K562 (cell line): Measurements from ENCODE around the gene LDB2. TPM values are rescaled to one million over a fixed set of nuclear protein-coding genes. Genes with fewer than 3 reads are reported as not detected.

Experiments
- ATAC-seq: fragments of 200-7000 bp; cut with Tn5 transposase; 3 replicates; pipeline ENCODE4 v1.9.1; 2020; ENCODE audit warnings: moderate library complexity
- BruUV-seq: library from RNA; stranded (reverse); fragments of 400-500 nt; replicated peaks from 2 replicates; lab custom pipeline; 2021; lab: Mats Ljungman, UMichigan
- CTCF ChIA-PET: fragments of 300-600 bp; formaldehyde crosslinking; extraction: SDS; loops from one replicate; lab custom pipeline; 2021; ENCODE audit warnings: low intra/inter-chr PET ratio; lab: Yijun Ruan, JAX
- POLR2A ChIA-PET: fragments of 300-600, 350-650 bp; sonication (Branson Sonifier 250); formaldehyde crosslinking; extraction: SDS; loops from one replicate; lab custom pipeline; 2021; ENCODE audit warnings: antibody characterized with exemption, inconsistent platforms; lab: Yijun Ruan, JAX
- DNase-seq, 4 experiments: peaks; one replicate each; pipeline versions ENCODE4 v3.0.0 to v3.0.0-alpha.2; 2011 to 2018; ENCODE audit warnings: low spot score in 3 of 4, mixed read lengths in 3 of 4; ENCODE audit errors: extremely low read depth in 1 of 4
- FAIRE-seq: peaks from 2 replicates; lab custom pipeline; 2011; peaks lifted over from hg19 to GRCh38; lab: Jason Lieb, UNC
- H2AFZ ChIP-seq: 2 replicates; pipeline ENCODE4 v1.6.0; 2011; ENCODE audit warnings: low read depth, low read length, control low read depth, inconsistent platforms
- H3K27ac ChIP-seq: fragments of 200-600 bp; 3 replicates; pipeline ENCODE4 v1.8.0; 2011; ENCODE audit warnings: low read depth, mild to moderate bottlenecking, control low read depth, inconsistent platforms, low read length, moderate library complexity, mixed read lengths; ENCODE audit errors: extremely low read depth
- H3K27me3 ChIP-seq, 2 experiments: fragments of 300-600 bp in 1 of 2; 2 replicates in 1 of 2; 3 replicates in 1 of 2; pipeline versions ENCODE4 v1.6.0 to v1.8.0; 2011; ENCODE audit warnings: inconsistent platforms in 2 of 2, low read length in 2 of 2, mild to moderate bottlenecking in 1 of 2, mixed read lengths in 1 of 2, moderate library complexity in 1 of 2; ENCODE audit not compliant: control insufficient read depth in 2 of 2, insufficient read depth in 2 of 2
- H3K36me3 ChIP-seq: fragments of 300-600 bp; 3 replicates; pipeline ENCODE4 v1.8.0; 2011; ENCODE audit warnings: mild to moderate bottlenecking, low read length, inconsistent platforms; ENCODE audit not compliant: control insufficient read depth, insufficient read depth
- H3K4me1 ChIP-seq, 2 experiments: fragments of 200-600 bp in 1 of 2; replicated peaks in 1 of 2; 2 replicates in 1 of 2; 3 replicates in 1 of 2; pipeline versions ENCODE4 v1.5.1 to v1.8.0; 2011; ENCODE audit warnings: inconsistent platforms in 2 of 2, low read length in 2 of 2, mild to moderate bottlenecking in 1 of 2, mixed read lengths in 1 of 2, moderate library complexity in 1 of 2; ENCODE audit not compliant: control insufficient read depth in 2 of 2, insufficient read depth in 2 of 2
- H3K4me2 ChIP-seq: 2 replicates; pipeline ENCODE4 v1.6.1; 2011; ENCODE audit warnings: low read length, control low read depth, inconsistent platforms, mixed read lengths; ENCODE audit not compliant: insufficient read depth
- H3K4me3 ChIP-seq: fragments of 200-600 bp; sonication (generic), shearing (Covaris generic); 2 replicates; pipeline ENCODE4 v1.5.1; 2016; ENCODE audit warnings: control low read depth, inconsistent platforms
- H3K79me2 ChIP-seq: fragments of 200-600 bp; 3 replicates; pipeline ENCODE4 v1.8.0; 2011; ENCODE audit warnings: low read length, inconsistent platforms; ENCODE audit not compliant: control insufficient read depth, insufficient read depth
- H3K9ac ChIP-seq, 2 experiments: 2 replicates each; pipeline versions ENCODE4 v1.6.0 to v1.6.1; 2011; ENCODE audit warnings: low read depth in 2 of 2, low read length in 2 of 2, control low read depth in 1 of 2, inconsistent platforms in 1 of 2, mild to moderate bottlenecking in 1 of 2, mixed read lengths in 1 of 2; ENCODE audit not compliant: insufficient read depth in 1 of 2
- H3K9me1 ChIP-seq: one replicate; pipeline ENCODE4 v1.6.0; 2011; ENCODE audit warnings: inconsistent platforms, mild to moderate bottlenecking, low read length, moderate library complexity; ENCODE audit not compliant: control insufficient read depth, insufficient read depth
- H3K9me3 ChIP-seq: replicated peaks from 2 replicates; pipeline ENCODE4 v1.5.1; 2011; ENCODE audit warnings: low read depth, low read length, inconsistent platforms; ENCODE audit not compliant: control insufficient read depth, insufficient read depth
- H4K20me1 ChIP-seq: replicated peaks from 2 replicates; pipeline ENCODE4 v1.6.1; 2011; ENCODE audit warnings: low read length, inconsistent platforms, mixed read lengths; ENCODE audit not compliant: control insufficient read depth, insufficient read depth
- GTF2A2 ChIP-seq: IDR thresholded peaks from 2 replicates; pipeline ENCODE4 v1.6.1; 2016; ENCODE audit warnings: mild to moderate bottlenecking, missing genetic modification characterization, missing compliant biosample characterization
- HDGF ChIP-seq: fragments of 450-650 bp; IDR thresholded peaks from 2 replicates; pipeline ENCODE4 v1.6.1; 2016
- KLF1 ChIP-seq: fragments of 450-650 bp; IDR thresholded peaks from 2 replicates; pipeline ENCODE4 v1.6.1; 2016; ENCODE audit warnings: missing genetic modification characterization, missing compliant biosample characterization
- LCOR ChIP-seq: sonication (generic); formaldehyde crosslinking; IDR thresholded peaks from 2 replicates; pipeline ENCODE4 v1.8.0; 2022; ENCODE audit warnings: mild to moderate bottlenecking, missing genetic modification reagents
- MLX ChIP-seq, 2 experiments: fragments of 450-650 bp in 1 of 2; sonication (generic) in 1 of 2; formaldehyde crosslinking; conservative IDR thresholded peaks; 2 replicates each; pipeline versions ENCODE4 v1.4.0 to v1.8.1; 2020 to 2022; ENCODE audit warnings: mild to moderate bottlenecking in 1 of 2, missing genetic modification reagents in 1 of 2
- NFIC ChIP-seq: fragments of 450-650 bp; IDR thresholded peaks from 2 replicates; pipeline ENCODE4 v1.6.1; 2017; ENCODE audit warnings: mild to moderate bottlenecking, inconsistent platforms
- POLR2A ChIP-seq: fragments of 450-650 bp; conservative IDR thresholded peaks from 2 replicates; pipeline ENCODE4 v1.6.1; 2016
- PRDM10 ChIP-seq: fragments of 450-650 bp; IDR thresholded peaks from 2 replicates; pipeline ENCODE4 v1.6.1; 2018; ENCODE audit not compliant: partially characterized antibody
- RBM15 ChIP-seq: fragments of 200-400 bp; formaldehyde crosslinking; IDR thresholded peaks from 2 replicates; pipeline ENCODE4 v1.6.1; 2018; ENCODE audit warnings: mild to moderate bottlenecking, low read length, moderate library complexity; ENCODE audit not compliant: insufficient read depth
- TEAD2 ChIP-seq: fragments of 450-650 bp; IDR thresholded peaks from 2 replicates; pipeline ENCODE4 v1.6.1; 2016; ENCODE audit warnings: missing genetic modification characterization, control low read depth, missing compliant biosample characterization
- ZNF592 ChIP-seq: fragments of 450-650 bp; IDR thresholded peaks from 2 replicates; pipeline ENCODE4 v1.6.1; 2017; ENCODE audit warnings: antibody characterized with exemption, mild to moderate bottlenecking
- WGBS: fragments of 100-300 bp; shearing (Covaris generic); methylation state at CpG from one replicate; pipeline ENCODE4 v1.1.6; 2016; ENCODE audit warnings: low coverage, mixed read lengths; ENCODE audit not compliant: insufficient coverage; ENCODE audit errors: missing lambda C conversion rate; 5-methylcytosine and 5-hydroxymethylcytosine counted together
- in situ Hi-C: fragments of 300-500 bp; cut with MboI; formaldehyde crosslinking; loops from 4 replicates; pipeline ENCODE4 v1.15.0; 2018; ENCODE audit warnings: inconsistent platforms, mixed read lengths
- intact Hi-C: fragments of 100-400 bp; cut with micrococcal nuclease; formaldehyde crosslinking; loops from 2 replicates; pipeline ENCODE4 v1.14.2; 2022
- polyA plus RNA-seq, 8 experiments: library from polyadenylated mRNA; depleted of rRNA in 4 of 8; stranded (reverse) in 5 of 8; unstranded in 3 of 8; fragments of >200 nt; fragmentation: Nextera tagmentation in 2 of 8; fragmentation: Illumina TruSeq in 1 of 8; extraction: Ambion mirVana in 2 of 8; extraction: Trizol in 1 of 8; gene quantifications; 2 replicates each; pipeline versions ENCODE4 v1.2.1 to v1.2.3, GENCODE V29; 2011 to 2014; ENCODE audit warnings: inconsistent platforms in 1 of 8, missing spikeins in 1 of 8
- total RNA-seq, 7 experiments: library from RNA; depleted of rRNA in 6 of 7; stranded (reverse); fragments of >200 nt in 6 of 7; fragmentation: Illumina TruSeq in 2 of 7; extraction: Trizol in 2 of 7; gene quantifications; 2 replicates each; pipeline versions ENCODE4 v1.2.1 to v1.2.3, GENCODE V29; 2011 to 2021; ENCODE audit warnings: low replicate concordance in 1 of 7

The LDB2 gene
- total and polyA plus RNA-seq, 9 of the 15 experiments (the other 6 are each of a cell fraction or from before 2014, with no cell fraction given), result 0.10 to 0.20 TPM; not detected in 7

GRCh38 chr4:16790508-16790907 lies 107.9 kb downstream of the LDB2 start:
- Histone ChIP-seq H3K36me3 (no peaks in the 10 kb centered on the region), H2AFZ (no peak overlapping the region), H3K79me2 (no peaks in the 10 kb centered on the region), H3K27me3 (peaks cover 0 to 1% of the 10 kb centered on the region in 2 experiments; a peak in 1 of 5 replicates), H4K20me1 (0 out of 2 replicates have a peak, but pooled peaks cover 3% of the 10 kb centered on the region), H3K9me1 (no peaks in the 10 kb centered on the region), H3K9ac (no peak overlapping the region), H3K4me3 (no peak overlapping the region)
- CTCF ChIA-PET, result no interaction called here
- no peak for DNase-seq
- intact Hi-C loops, result no loop called here
- no peak for FAIRE-seq
- no TSS peak for BruUV-seq
- in situ Hi-C loops, result no loop called here
- no peak for TF ChIP-seq ZNF592
- TF ChIP-seq LCOR (CRISPR knock-in tag), result no peak
- TF ChIP-seq HDGF, result no peak
- TF ChIP-seq GTF2A2 (tag), result no peak
- TF ChIP-seq TEAD2 (tag), result no peak
- TF ChIP-seq PRDM10, result no peak
- TF ChIP-seq NFIC, result no peak
- no peak for TF ChIP-seq RBM15
- no peak for TF ChIP-seq POLR2A
- TF ChIP-seq MLX (CRISPR knock-in tag; conservative IDR thresholded peaks at IDR 0.05), result no peak
- TF ChIP-seq KLF1 (tag), result no peak
- TF ChIP-seq, all 486 proteins: peak for 0
- H3K27ac ChIP-seq, result no peak overlapping the region
- no peak for ATAC-seq
- H3K4me1 ChIP-seq, result no peaks in the 10 kb centered on the region
- no peak overlapping the region for H3K4me2 ChIP-seq
- 0% methylated on average over 8 of the region's 8 CpGs for WGBS
- POLR2A ChIA-PET, result no interaction called here
- H3K9me3 ChIP-seq, result no peaks in the 10 kb centered on the region
